ENCODE results near the gene PTPN6. TPM values are rescaled to one million over a fixed set of nuclear protein-coding genes. Genes with fewer than 3 reads are reported as not detected.

The PTPN6 gene
- total RNA-seq, 1 experiment from 2014 or later = 47.7 TPM

- TF ChIP-seq CTCF (IDR thresholded peaks at IDR 0.05 in 2 of 3, conservative IDR thresholded peaks at IDR 0.05 in 1 of 3; ENCODE audit: borderline replicate concordance in 1 of 3, insufficient read depth in 1 of 3, low read depth in 2 of 3, low read length in 2 of 3) = no peak
- TF ChIP-seq JUND (IDR thresholded peaks at IDR 0.05) = no peak
- no peak for TF ChIP-seq SIN3A (IDR thresholded peaks at IDR 0.05; ENCODE audit: low read depth)
Measured at GRCh38 chr12:6963016-6963731, 12.0 kb downstream of the PTPN6 start (continued).

- TF ChIP-seq JUND (IDR thresholded peaks at IDR 0.05) (no peak), YY1 (IDR thresholded peaks at IDR 0.05; ENCODE audit: extremely low read depth, insufficient replicate concordance, low read depth, low read length) (peak; percentile 71)
- peaks cover 17 to 34% of the 10 kb centered on the region in 2 experiments; a peak in 2 of 4 replicates for H3K36me3 ChIP-seq (ENCODE audit: control insufficient read depth in 1 of 2, insufficient read depth in 2 of 2, low read length in 2 of 2)
- ChIA-PET CTCF (interaction anchor here (1.0 to 6.0 kb wide), 6 partner anchors 14 to 95 kb away, joined by 3 to 101 read pairs (median 8); partner anchors contain the start of genes C12orf57, RNU7-1 and SPSB2), RAD21 (ENCODE audit: low non-redundant PET in 1 of 2, low total read pairs in 2 of 2, uncharacterized antibody in 2 of 2, unreplicated experiment in 2 of 2) (interaction anchor here in 1 of 2 experiments (4.0 kb wide), 1 partner anchor 18 kb away, joined by 22 read pairs; no protein-coding TSS in a partner anchor), POLR2A (interaction anchor here (1.1 to 9.9 kb wide), 8 partner anchors 17 to 240 kb away, joined by 3 to 269 read pairs (median 10); partner anchors contain the start of genes C12orf57, C1RL, COPS7A and LPCAT3)
- H3K4me1 ChIP-seq (ENCODE audit: control insufficient read depth in 1 of 2, insufficient read depth in 2 of 2, low read length in 2 of 2) = peaks cover 36 to 74% of the 10 kb centered on the region in 2 experiments
- no peak for ATAC-seq
- H3K9me3 ChIP-seq (ENCODE audit: control insufficient read depth in 1 of 2, insufficient read depth in 1 of 2, low read depth in 1 of 2, low read length in 2 of 2) = no peaks in the 10 kb centered on the region
- H3K4me2 ChIP-seq (ENCODE audit: low read length) = peak overlapping the region; percentile 87
- H3K9me2 ChIP-seq (ENCODE audit: insufficient read depth) = no peaks in the 10 kb centered on the region
- peaks cover 57% of the 10 kb centered on the region for H3K79me2 ChIP-seq (ENCODE audit: insufficient read depth, low read length)
- no peaks in the 10 kb centered on the region for H3K27me3 ChIP-seq (ENCODE audit: insufficient read depth, low read length)
- peak overlapping the region; percentile 100 for H3K9ac ChIP-seq (ENCODE audit: low read length)
- peaks cover 8% of the 10 kb centered on the region; the same call in 1 of the 2 replicates for H4K20me1 ChIP-seq (ENCODE audit: insufficient read depth)
- no peak overlapping the region for H2AFZ ChIP-seq (ENCODE audit: low read depth, low read length, poor library complexity, severe bottlenecking)
- BruUV-seq (replicated peaks) = no TSS peak
- no peak for DNase-seq (ENCODE audit: low read depth, low spot score)
- intact Hi-C loops (cut with micrococcal nuclease) = loop anchor here (2.0 to 5.0 kb wide), 2 partner anchors 39 to 212 kb away; partner anchors contain the start of gene MLF2
- peak overlapping the region; percentile 97 for H3K27ac ChIP-seq (ENCODE audit: low read depth, low read length)
- peak overlapping the region; percentile 96 to 99 for H3K4me3 ChIP-seq (replicated peaks in 1 of 2; ENCODE audit: low read depth in 1 of 2, low read length in 2 of 2)
Measured at GRCh38 chr12:6963791-6964413, 12.7 kb downstream of the PTPN6 start.

Data from HCT116 (cell line).